Adipose tissue (tissue), 3 donors: ENCODE results near the gene ZNF626. TPM values are rescaled to one million over a fixed set of nuclear protein-coding genes. Genes with fewer than 3 reads are reported as not detected.

Experiments used
- polyA plus RNA-seq, 3 donors: library from polyadenylated mRNA; stranded (reverse); fragments of 200-250 nt; gene quantifications; one replicate each; pipeline ENCODE4 v1.2.3, GENCODE V29; 2013
- donor health status: healthy with polysubstance abuse.
- donor health status: Bipolar disorder and iron deficiency.
- donor health status: healthy.

ZNF626 gene
- polyA plus RNA-seq, 3 donors: 3.7 to 6.0 (median 5.0) TPM

Other genes with a start within 250 kb of the ZNF626 start
- 1 to 10 TPM; 2.1 to 6.8 (median 2.4) TPM for gene ZNF737, start 95.8 kb downstream of the ZNF626 start, polyA plus RNA-seq
- gene ZNF66, start 114.7 kb upstream of the ZNF626 start, polyA plus RNA-seq: 1 to 10 TPM in 2 of 3 donors, under 1 TPM in 1; 0.45 to 1.3 (median 1.1) TPM